GM10266 (cell line): ENCODE measurements around the gene TREM2.

Experiments used
- DNase-seq: peaks from one replicate; pipeline ENCODE4 v3.0.0; 2012; ENCODE audit errors: extremely low spot score
- TF ChIP-seq, protein P1 (sequence below): IDR thresholded peaks from 2 replicates; pipeline ENCODE4 v1.5.1; 2012; ENCODE audit warnings: mild to moderate bottlenecking, low read depth; ENCODE audit not compliant: control insufficient read depth, insufficient read depth; ENCODE audit errors: missing control alignments

The TREM2 gene

GRCh38 chr6:41181566-41181965 lies 18.6 kb upstream of the TREM2 start:
- no peak for DNase-seq
- TF ChIP-seq, protein P1, sequence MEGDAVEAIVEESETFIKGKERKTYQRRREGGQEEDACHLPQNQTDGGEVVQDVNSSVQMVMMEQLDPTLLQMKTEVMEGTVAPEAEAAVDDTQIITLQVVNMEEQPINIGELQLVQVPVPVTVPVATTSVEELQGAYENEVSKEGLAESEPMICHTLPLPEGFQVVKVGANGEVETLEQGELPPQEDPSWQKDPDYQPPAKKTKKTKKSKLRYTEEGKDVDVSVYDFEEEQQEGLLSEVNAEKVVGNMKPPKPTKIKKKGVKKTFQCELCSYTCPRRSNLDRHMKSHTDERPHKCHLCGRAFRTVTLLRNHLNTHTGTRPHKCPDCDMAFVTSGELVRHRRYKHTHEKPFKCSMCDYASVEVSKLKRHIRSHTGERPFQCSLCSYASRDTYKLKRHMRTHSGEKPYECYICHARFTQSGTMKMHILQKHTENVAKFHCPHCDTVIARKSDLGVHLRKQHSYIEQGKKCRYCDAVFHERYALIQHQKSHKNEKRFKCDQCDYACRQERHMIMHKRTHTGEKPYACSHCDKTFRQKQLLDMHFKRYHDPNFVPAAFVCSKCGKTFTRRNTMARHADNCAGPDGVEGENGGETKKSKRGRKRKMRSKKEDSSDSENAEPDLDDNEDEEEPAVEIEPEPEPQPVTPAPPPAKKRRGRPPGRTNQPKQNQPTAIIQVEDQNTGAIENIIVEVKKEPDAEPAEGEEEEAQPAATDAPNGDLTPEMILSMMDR: no peak

GRCh38 chr6:41179163-41179562 lies 16.2 kb upstream of the TREM2 start:
- DNase-seq: no peak
- TF ChIP-seq, protein P1: no peak

DNA sequence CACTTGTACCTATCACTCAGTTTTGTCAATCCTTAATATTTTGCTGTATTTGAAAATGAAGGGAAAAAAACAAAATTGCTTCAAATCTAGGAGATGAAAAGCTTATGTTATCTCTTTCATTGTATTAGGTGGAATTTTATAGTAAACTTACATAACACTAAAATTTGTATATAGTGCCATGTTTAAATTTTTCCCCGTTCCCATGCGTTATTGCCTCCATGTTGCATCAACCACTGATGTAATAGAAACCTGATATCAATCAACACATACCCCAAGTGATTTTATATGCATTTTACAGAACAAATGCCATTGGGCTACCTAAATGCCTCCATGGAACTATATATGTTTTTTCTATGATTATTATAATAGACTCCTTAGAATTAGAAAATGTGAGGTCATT lies 14.8 kb upstream of the TREM2 start:
- TF ChIP-seq, protein P1: no peak
- no peak for DNase-seq

DNA sequence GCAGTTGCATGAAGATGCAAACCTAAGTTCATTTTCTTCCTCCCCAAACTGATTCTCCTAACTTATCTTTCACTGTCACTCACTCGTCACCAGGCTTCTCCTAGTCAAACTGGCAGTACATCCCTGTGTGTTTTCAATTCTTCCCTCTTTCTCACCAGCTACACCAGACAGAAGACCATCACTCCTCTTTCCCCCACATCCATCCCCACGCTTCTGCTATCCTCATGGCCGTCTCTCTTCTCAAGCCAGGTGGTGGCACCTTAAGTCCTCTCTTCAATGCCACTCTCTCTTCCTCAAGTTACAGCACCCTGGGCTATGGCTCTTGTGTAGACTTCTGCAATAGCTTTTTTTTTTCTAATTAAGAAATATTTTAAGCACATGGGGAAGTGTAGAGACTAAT lies 14.4 kb upstream of the TREM2 start:
- no peak for DNase-seq

GRCh38 chr6:41176189-41176588 lies 13.3 kb upstream of the TREM2 start:
- TF ChIP-seq, protein P1: no peak
- no peak for DNase-seq

More for the DNA sequence above, 14.4 kb upstream of the TREM2 start:
- TF ChIP-seq, protein P1: no peak

- TF ChIP-seq, protein P1: no peak
- DNase-seq: no peak
These were observed 12.2 kb upstream of the TREM2 start for GRCh38 chr6:41175084-41175483.

DNA sequence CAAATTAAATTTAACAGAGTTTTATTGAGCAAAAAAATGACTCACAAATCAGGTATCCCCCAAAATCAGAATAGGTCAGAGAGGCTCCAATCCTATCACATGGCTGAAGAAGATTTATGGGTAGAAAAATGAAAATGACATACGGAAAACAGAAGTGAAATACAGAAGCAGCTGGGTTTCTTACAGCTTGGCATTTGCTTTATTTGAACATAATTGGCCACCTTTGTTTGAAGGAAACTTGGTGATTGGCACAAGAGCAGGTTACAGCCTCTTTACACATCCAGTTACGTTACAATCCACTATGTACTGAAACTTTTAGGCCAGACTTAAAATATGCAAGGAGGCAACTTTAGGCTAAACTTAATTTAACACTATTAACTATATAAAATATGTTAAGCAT lies 11.7 kb upstream of the TREM2 start:
- TF ChIP-seq, protein P1: no peak
- no peak for DNase-seq
